Endothelial cell of umbilical vein (primary cell): Measurements from ENCODE around the gene SLC25A5.

Source experiments
- EZH2 ChIP-seq: IDR thresholded peaks from 2 replicates; pipeline ENCODE4 v1.6.1; 2012; ENCODE audit warnings: borderline replicate concordance, low read depth, mild to moderate bottlenecking, moderate library complexity, low read length, inconsistent platforms; ENCODE audit not compliant: severe bottlenecking
- POLR2A ChIP-seq: IDR thresholded peaks from 2 replicates; pipeline ENCODE4 v1.6.1; 2012; ENCODE audit warnings: low read depth, mild to moderate bottlenecking, control low read depth, low read length
- POLR2AphosphoS5 ChIP-seq: IDR thresholded peaks from 2 replicates; pipeline ENCODE4 v1.6.1; 2012; ENCODE audit warnings: low read depth, mild to moderate bottlenecking, control low read depth, low read length, moderate library complexity; ENCODE audit not compliant: insufficient read depth
- TF ChIP-seq, protein P1 (sequence below): IDR thresholded peaks from 2 replicates; pipeline ENCODE4 v1.6.1; 2011; ENCODE audit not compliant: insufficient read depth, insufficient read length
- TF ChIP-seq, protein P2 (sequence below), 2 donors: IDR thresholded peaks; 1 replicate in 1 of 2; 2 replicates in 1 of 2; pipeline ENCODE4 v1.5.1; 2011; ENCODE audit warnings: low read length in 2 of 2, mild to moderate bottlenecking in 2 of 2, moderate library complexity in 2 of 2, control low read depth in 1 of 2, inconsistent platforms in 1 of 2, low read depth in 1 of 2; ENCODE audit not compliant: insufficient read depth in 1 of 2; ENCODE audit errors: extremely low read depth in 1 of 2

DNA sequence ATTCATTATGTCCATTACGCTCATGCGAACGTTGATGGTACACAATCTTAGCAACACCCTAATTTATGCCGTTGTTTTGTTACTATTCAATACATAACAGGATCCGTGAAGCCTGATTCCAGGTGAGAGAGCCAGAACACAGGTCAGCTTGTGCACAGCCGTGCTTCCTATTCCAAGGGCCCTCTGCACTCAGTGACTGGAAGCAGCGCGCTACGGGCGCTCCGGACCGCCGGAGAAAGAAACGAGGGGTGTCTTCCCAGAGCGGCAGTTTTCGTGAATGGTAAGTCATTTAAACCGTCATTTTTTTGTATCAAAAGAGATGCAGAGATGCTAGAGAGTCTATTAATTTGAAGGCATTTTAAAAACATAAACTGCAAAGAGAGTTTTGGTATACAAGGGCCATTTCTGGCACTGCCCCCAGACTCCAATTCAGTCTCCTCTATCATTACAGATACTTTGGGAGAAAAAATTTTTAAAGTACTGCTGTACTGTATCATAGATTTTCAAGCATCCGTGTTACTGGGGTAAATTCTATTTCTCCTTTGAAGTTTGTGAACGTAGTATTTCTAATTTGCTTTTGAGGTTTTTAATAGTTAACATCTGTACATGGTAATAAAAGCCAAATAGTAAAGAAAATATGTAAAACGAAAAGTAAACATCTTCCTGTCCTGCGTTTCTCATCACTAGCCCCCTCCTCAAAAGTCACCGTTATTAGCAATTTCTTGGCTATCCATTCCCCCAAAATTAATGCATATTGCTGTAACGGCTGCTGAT, 6.6 kb downstream of the SLC25A5 start:
- TF ChIP-seq EZH2 (no peak), POLR2AphosphoS5 (no peak), POLR2A (no peak)
- TF ChIP-seq, protein P1, sequence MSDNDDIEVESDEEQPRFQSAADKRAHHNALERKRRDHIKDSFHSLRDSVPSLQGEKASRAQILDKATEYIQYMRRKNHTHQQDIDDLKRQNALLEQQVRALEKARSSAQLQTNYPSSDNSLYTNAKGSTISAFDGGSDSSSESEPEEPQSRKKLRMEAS = no peak
- TF ChIP-seq, protein P2, sequence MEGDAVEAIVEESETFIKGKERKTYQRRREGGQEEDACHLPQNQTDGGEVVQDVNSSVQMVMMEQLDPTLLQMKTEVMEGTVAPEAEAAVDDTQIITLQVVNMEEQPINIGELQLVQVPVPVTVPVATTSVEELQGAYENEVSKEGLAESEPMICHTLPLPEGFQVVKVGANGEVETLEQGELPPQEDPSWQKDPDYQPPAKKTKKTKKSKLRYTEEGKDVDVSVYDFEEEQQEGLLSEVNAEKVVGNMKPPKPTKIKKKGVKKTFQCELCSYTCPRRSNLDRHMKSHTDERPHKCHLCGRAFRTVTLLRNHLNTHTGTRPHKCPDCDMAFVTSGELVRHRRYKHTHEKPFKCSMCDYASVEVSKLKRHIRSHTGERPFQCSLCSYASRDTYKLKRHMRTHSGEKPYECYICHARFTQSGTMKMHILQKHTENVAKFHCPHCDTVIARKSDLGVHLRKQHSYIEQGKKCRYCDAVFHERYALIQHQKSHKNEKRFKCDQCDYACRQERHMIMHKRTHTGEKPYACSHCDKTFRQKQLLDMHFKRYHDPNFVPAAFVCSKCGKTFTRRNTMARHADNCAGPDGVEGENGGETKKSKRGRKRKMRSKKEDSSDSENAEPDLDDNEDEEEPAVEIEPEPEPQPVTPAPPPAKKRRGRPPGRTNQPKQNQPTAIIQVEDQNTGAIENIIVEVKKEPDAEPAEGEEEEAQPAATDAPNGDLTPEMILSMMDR (IDR thresholded peaks at IDR 0.05; ENCODE audit: extremely low read depth in 1 of 2, insufficient read depth in 1 of 2, low read depth in 1 of 2, low read length in 2 of 2) = no peak
